Colonic mucosa (tissue), 4 donors: ENCODE results near the gene XRCC3. TPM values are rescaled to one million over a fixed set of nuclear protein-coding genes. Genes with fewer than 3 reads are reported as not detected.

Experiments used
- DNase-seq: peaks from one replicate; pipeline ENCODE4 v3.0.0-alpha.2; 2020
- H3K27ac ChIP-seq: fragments of 200-600 bp; one replicate; pipeline ENCODE4 v1.8.0; 2021
- H3K27me3 ChIP-seq: fragments of 200-600 bp; one replicate; pipeline ENCODE4 v1.8.0; 2021
- H3K36me3 ChIP-seq: fragments of 200-600 bp; one replicate; pipeline ENCODE4 v1.8.0; 2021
- H3K4me1 ChIP-seq: fragments of 200-600 bp; one replicate; pipeline ENCODE4 v1.8.0; 2021; ENCODE audit warnings: mild to moderate bottlenecking
- H3K4me3 ChIP-seq: fragments of 200-600 bp; one replicate; pipeline ENCODE4 v1.8.0; 2021
- H3K9ac ChIP-seq, 2 donors: one replicate each; pipeline ENCODE4 v1.7.0; 2013; ENCODE audit warnings: control low read depth in 2 of 2, low read depth in 2 of 2, low read length in 2 of 2
- H3K9me3 ChIP-seq: fragments of 200-600 bp; one replicate; pipeline ENCODE4 v1.8.0; 2021
- CTCF ChIP-seq: fragments of 200-600 bp; IDR thresholded peaks from one replicate; pipeline ENCODE4 v1.8.0; 2022; ENCODE audit warnings: antibody characterized with exemption, mild to moderate bottlenecking
- intact Hi-C: fragments of 100-400 bp; cut with DNase I; formaldehyde crosslinking; loops from one replicate; pipeline ENCODE4 v1.14.1; 2022
- total RNA-seq, 2 donors: library from RNA; stranded (reverse); fragmentation: NEBNext Ultra II Directional in 1 of 2; extraction: Animal tissue kit (Norgen Biotek cat#: 25700) in 1 of 2; gene quantifications; one replicate each; pipeline ENCODE4 v1.2.1, GENCODE V29; 2021
- donor health status: healthy.
- donor health status: DM: no; HTN: no; CAD: no.
- donor health status: DM: no; HTN: no; CAD: no.

The XRCC3 gene
- total RNA-seq, 2 donors from 2014 or later: 8.3 to 70.0 TPM

DNA sequence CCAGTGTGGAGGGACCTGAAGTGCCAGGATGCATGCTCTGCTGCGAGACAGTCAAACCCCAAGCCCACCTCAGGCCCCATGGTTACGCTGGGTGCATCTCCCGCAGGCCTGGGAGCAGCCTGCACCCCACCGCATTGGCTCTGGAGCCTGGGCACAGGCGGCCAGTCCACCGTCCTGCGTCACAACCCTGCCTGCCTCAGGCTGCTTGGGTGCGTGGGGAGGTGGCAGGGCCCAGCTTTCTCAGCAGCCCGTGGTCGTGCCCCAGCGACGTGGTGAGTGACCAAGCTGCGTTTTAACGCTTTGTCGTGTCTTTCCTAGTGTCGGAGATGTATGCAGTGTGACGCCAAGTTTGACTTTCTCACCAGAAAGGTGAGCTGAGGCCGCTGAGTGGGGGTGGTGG, 11.2 kb upstream of the XRCC3 start:
- Histone ChIP-seq H3K9ac (no peak overlapping the region), H3K27ac (no peak overlapping the region), H3K9me3 (no peaks in the 10 kb centered on the region), H3K27me3 (no peaks in the 10 kb centered on the region), H3K4me3 (no peak overlapping the region), H3K36me3 (no peaks in the 10 kb centered on the region), H3K4me1 (peaks cover 7% of the 10 kb centered on the region)
- no peak for DNase-seq
- TF ChIP-seq CTCF: no peak
- intact Hi-C loops: no loop called here

- Histone ChIP-seq H3K9me3 (no peaks in the 10 kb centered on the region), H3K9ac (peak overlapping the region in 1 of 2 donors; percentile 8), H3K36me3 (no peaks in the 10 kb centered on the region), H3K4me1 (peaks cover 7% of the 10 kb centered on the region), H3K27me3 (no peaks in the 10 kb centered on the region), H3K4me3 (no peak overlapping the region), H3K27ac (no peak overlapping the region)
- DNase-seq: no peak
- intact Hi-C loops: no loop called here
- TF ChIP-seq CTCF: no peak
Measured at GRCh38 chr14:103725739-103726395, 10.6 kb upstream of the XRCC3 start.

DNA sequence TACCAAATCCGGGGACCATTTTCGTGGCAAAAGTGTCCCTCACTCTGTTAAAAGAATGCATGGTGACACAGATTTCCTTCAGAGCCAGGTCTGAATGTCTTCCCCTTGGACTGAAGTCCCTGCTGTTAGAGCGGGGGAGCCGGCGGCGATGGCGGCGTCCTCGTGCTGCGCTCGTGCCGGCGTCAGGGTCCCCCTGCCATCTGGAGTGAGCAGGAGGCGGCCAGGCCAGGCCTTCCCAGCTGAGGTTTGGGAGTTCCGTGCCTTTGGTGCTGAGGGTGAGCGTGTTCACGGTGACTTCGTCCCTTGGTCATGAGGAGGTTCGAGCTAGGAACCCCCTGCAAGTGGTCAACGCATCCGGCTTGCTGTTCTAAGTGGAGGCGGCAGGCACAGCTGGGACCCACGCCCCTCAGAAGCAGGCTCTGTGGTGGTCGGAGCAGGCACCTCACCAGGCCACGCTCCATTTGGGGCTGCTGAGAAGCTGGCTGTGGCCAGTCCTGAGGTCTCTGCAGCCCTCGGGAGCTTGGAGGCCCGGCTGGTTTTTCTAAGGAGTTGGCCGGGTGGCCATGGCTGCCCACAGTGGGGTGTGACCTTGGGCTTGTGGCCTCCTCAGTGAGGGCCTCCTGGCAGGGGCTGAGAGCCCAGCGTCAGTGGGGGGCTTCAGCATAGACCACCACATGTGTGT, 9.9 kb upstream of the XRCC3 start:
- Histone ChIP-seq H3K36me3 (no peaks in the 10 kb centered on the region), H3K4me1 (peaks cover 7% of the 10 kb centered on the region), H3K4me3 (no peak overlapping the region), H3K9me3 (no peaks in the 10 kb centered on the region), H3K9ac (no peak overlapping the region), H3K27me3 (no peaks in the 10 kb centered on the region), H3K27ac (no peak overlapping the region)
- DNase-seq: no peak
- intact Hi-C loops: no loop called here
- no peak for TF ChIP-seq CTCF

DNA sequence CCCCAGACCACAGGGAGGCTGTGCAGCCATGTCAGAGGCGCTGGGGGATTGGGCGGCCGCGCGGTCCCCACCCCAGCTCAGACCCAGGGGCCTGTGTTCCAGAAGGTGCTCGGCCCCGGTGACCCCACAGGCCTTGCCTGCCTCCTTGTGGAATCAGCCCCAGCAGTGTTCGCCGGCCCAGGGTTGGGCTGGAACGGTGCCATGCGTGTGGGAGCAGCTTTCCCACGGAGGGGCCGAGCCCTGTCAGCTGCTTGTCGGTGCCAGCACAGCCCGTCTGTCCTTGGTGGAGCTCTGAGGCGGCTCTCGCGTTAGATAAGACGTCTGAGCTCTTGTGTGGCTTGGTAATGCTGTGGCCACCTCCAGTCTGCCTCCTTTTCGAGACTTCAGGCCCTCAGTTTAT, 8.9 kb upstream of the XRCC3 start:
- H3K4me1 ChIP-seq: peaks cover 7% of the 10 kb centered on the region
- no peak for DNase-seq
- TF ChIP-seq CTCF: no peak
- no peaks in the 10 kb centered on the region for H3K27me3 ChIP-seq
- H3K9ac ChIP-seq: peak overlapping the region in 1 of 2 donors; percentile 40
- intact Hi-C loops: no loop called here
- H3K36me3 ChIP-seq: no peaks in the 10 kb centered on the region
- H3K27ac ChIP-seq: no peak overlapping the region
- no peaks in the 10 kb centered on the region for H3K9me3 ChIP-seq
- no peak overlapping the region for H3K4me3 ChIP-seq

GRCh38 chr14:103723748-103724081, 8.5 kb upstream of the XRCC3 start:
- no peak overlapping the region for H3K27ac ChIP-seq
- H3K4me3 ChIP-seq: no peak overlapping the region
- no peak for DNase-seq
- H3K36me3 ChIP-seq: no peaks in the 10 kb centered on the region
- no peak for TF ChIP-seq CTCF
- H3K9ac ChIP-seq: peak overlapping the region; percentile 40 to 43
- peaks cover 7% of the 10 kb centered on the region for H3K4me1 ChIP-seq
- intact Hi-C loops: no loop called here
- H3K27me3 ChIP-seq: no peaks in the 10 kb centered on the region
- H3K9me3 ChIP-seq: no peaks in the 10 kb centered on the region
